Suppressor macrophage treated with lipopolysaccharide for 4 hours (primary cell): ENCODE data around the gene GPC5.

ENCODE experiments used
- DNase-seq: peaks from one replicate; pipeline ENCODE4 v3.0.0-alpha.2; 2020

Gene GPC5

GRCh38 chr13:91601273-91601672, 202.9 kb downstream of the GPC5 start:
- no peak for DNase-seq

GRCh38 chr13:91601807-91602206, 203.4 kb downstream of the GPC5 start:
- DNase-seq: no peak

GRCh38 chr13:91609353-91609752, 210.9 kb downstream of the GPC5 start:
- DNase-seq: no peak

- no peak for DNase-seq
These were observed 219.9 kb downstream of the GPC5 start for GRCh38 chr13:91618315-91618714.

GRCh38 chr13:91620670-91621141, 222.3 kb downstream of the GPC5 start:
- no peak for DNase-seq

- DNase-seq: no peak
These were observed 222.7 kb downstream of the GPC5 start for GRCh38 chr13:91621161-91621560.

GRCh38 chr13:91621963-91622362, 223.5 kb downstream of the GPC5 start:
- no peak for DNase-seq

- DNase-seq: no peak
These were observed 224.5 kb downstream of the GPC5 start for GRCh38 chr13:91622778-91623550.

GRCh38 chr13:91627952-91628739, 229.7 kb downstream of the GPC5 start:
- DNase-seq: no peak

GRCh38 chr13:91630946-91631345, 232.5 kb downstream of the GPC5 start:
- no peak for DNase-seq

- DNase-seq: no peak
These were observed 233.7 kb downstream of the GPC5 start for GRCh38 chr13:91632086-91632485.

GRCh38 chr13:91639330-91639729, 240.9 kb downstream of the GPC5 start:
- DNase-seq: no peak

- no peak for DNase-seq
These were observed 245.0 kb downstream of the GPC5 start for GRCh38 chr13:91643394-91643793.

GRCh38 chr13:91644806-91645205, 246.4 kb downstream of the GPC5 start:
- DNase-seq: no peak

- no peak for DNase-seq
These were observed 249.1 kb downstream of the GPC5 start for GRCh38 chr13:91647361-91647990.

GRCh38 chr13:91648012-91648411, 249.6 kb downstream of the GPC5 start:
- no peak for DNase-seq

- DNase-seq: no peak
These were observed 251.0 kb downstream of the GPC5 start for GRCh38 chr13:91649456-91649855.

- DNase-seq: no peak
These were observed 254.2 kb downstream of the GPC5 start for GRCh38 chr13:91652404-91653301.

- no peak for DNase-seq
These were observed 257.3 kb downstream of the GPC5 start for GRCh38 chr13:91655731-91656130.

GRCh38 chr13:91657283-91657682, 258.9 kb downstream of the GPC5 start:
- DNase-seq: no peak

- no peak for DNase-seq
These were observed 261.0 kb downstream of the GPC5 start for GRCh38 chr13:91659256-91660075.

GRCh38 chr13:91660076-91660415, 261.6 kb downstream of the GPC5 start:
- DNase-seq: no peak
